Measurements from ENCODE around the gene CAPN10.

GRCh38 chr2:240573516-240574385 is 12.8 kb upstream of the CAPN10 start:
- no peak for TF ChIP-seq CTCF (IDR thresholded peaks at IDR 0.05; ENCODE audit: insufficient read depth, low read length, poor library complexity, severe bottlenecking)
- TF ChIP-seq EZH2phosphoT487 (conservative IDR thresholded peaks at IDR 0.05; ENCODE audit: low read length): no peak

All from SU-DHL-6 (cell line).